ENCODE data around the gene LSM10. TPM values are rescaled to one million over a fixed set of nuclear protein-coding genes. Genes with fewer than 3 reads are reported as not detected.

LSM10 gene
- total RNA-seq, 1 donor from 2014 or later = 48.3 TPM

DNA sequence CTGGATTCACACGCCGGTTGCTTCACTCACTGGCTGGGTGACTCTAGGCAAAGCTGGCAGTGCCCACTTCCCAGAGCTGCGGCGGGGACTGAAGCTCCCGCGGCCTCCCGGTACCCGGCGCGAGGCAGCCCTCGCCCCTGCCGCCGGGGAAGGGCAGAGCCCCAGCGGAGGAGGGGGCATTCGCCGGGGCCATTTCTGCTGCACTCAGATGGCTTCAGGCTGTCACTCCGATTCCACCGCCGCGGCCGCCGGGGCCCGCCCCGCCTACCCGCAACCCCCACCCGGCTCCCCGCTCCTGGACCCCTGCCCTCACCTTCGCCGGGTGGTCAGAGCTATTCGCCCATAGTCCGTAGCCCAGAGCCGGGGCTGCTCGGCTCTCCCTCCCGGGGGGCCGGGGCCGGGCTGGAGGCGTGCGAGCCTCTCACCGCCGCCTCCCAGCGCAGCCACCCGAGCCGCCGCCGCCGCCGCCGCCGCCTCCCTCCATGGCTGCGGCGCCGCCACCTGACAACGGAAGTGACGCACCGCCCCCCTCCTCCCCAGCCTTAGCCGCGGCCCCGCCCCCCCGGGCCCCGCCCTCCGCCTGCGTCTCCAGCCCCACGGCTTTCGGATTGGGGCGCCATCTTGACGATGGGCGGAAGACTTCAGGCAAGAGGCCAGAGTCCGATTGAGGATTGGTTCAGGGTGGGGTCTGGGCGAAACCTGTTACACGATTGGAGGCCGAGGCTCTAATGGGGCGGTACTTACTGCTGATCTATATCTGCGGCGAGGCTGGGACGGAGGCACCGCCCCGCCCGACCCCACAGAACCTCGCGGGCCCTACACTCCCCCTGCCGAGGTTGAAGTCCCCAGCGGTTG lies 12.1 kb downstream of the LSM10 start, which contains the start of gene STK40:
Gene STK40 (minus strand): TSS at position 515 of the 855 bp plus-strand sequence. CDS start 24,592 bp downstream, outside the sequence.
- intact Hi-C loops (cut with micrococcal nuclease) = loop anchor here (1.0 to 10.0 kb wide), 19 partner anchors 12 to 1422 kb away; partner anchors contain the start of genes ADPRS, AGO1, AGO3 and C1orf122

DNA sequence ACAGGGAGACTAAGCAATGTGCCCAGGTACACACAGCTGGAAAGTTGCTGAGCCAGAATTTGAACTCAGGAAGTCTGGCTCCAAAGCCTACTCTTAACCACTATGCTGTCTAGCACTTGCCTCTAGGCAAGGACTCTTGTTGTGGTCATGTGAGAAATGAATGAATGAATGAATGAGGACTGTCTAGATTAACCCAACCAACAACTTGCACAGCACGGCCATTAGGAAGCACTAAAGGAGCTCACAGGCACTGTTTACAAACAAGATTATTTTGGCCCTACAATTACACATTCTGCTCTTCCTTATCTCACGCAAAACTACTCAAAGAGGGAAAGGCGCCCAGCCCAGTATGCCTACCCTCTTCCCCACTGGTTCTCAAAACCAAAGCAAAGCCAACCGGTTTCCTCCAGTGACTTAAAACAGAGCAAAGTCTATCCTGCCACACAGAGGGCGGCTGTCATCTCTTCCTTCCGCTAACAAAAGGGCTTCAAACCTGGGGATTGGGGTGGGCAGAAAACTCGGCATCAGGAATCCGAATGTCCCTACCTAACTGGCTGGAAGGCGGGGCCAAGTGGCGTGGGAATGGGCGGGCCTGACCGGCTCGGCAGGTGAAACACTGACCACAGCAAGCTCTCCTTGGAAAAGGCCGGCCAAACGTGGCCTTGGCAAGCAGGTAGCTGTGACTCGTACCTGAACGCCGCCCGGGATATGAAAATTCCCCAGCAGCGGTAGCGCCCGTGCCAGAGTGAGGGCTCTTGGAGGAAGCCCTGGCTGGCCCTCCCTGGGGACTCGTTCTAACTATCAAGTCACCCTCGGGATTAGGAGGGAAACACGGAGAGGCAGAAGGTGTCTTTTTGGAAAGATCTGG lies 12.9 kb downstream of the LSM10 start:
- intact Hi-C loops (cut with micrococcal nuclease) = loop anchor here (5.0 to 10.0 kb wide), 5 partner anchors 500 to 1423 kb away; partner anchors contain the start of genes AGO1, C1orf122, CDCA8 and SFPQ

DNA sequence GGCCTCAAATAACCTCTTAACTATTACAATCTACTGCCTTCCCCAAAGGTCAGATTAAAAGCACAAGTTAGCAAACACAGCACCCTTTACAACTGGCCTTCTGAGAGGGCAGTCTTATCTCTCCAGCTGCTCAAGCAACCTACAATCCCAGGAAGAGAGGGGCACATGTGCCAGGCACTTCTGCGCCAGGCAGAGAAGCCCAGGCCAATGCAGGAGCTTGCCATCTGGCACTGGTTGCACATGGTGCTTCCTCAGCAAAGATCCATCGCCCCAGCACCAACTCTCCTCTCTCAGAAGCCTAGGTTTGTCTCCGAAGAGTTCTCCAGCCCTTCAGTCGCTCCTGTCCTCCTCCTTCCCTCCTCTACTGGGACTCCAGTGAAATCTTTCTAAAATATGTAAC lies 14.5 kb downstream of the LSM10 start:
- intact Hi-C loops (cut with micrococcal nuclease) = loop anchor here (10.0 kb wide), 3 partner anchors 498 to 1312 kb away; partner anchors contain the start of genes AGO1, CDCA8 and SFPQ

DNA sequence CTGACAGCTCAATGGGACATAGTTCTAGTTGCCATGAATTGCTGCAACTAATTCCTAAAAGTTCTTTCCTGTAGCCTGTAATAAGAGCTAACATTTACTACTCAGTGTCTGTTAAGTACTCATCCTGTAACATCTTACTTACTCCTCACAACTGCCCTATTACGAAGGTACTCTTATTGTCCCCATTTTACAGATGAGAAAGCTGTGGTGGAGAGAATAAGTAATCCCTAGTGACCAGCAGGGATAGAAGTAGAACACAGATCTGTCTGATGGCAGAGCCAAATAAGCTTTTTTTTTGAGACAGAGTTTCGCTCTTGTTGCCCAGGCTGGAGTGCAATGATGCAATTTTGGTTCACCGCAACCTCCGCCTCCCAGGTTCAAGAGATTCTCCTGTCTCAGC lies 15.0 kb downstream of the LSM10 start:
- intact Hi-C loops (cut with micrococcal nuclease) = loop anchor here (10.0 kb wide), 3 partner anchors 498 to 1312 kb away; partner anchors contain the start of genes AGO1, CDCA8 and SFPQ

DNA sequence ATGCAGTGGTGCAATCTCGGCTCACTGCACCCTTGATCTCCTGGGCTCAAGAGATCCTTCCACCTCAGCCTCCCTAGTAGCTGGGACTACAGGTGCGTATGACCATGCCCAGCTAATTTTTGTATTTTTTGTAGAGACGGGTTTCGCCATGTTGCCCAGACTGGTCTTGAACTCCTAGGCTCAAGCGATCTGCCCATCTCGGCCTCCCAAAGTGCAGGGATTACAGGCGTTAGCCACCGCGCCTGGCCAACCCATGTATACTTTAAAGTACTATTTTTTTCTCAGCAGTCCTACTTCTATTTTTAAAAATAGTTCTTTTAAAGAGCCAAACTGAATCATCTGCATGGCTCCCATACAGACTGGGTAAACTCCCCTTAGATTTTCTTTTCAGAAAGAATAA lies 15.5 kb downstream of the LSM10 start:
- intact Hi-C loops (cut with micrococcal nuclease) = loop anchor here (10.0 kb wide), 3 partner anchors 497 to 1313 kb away; partner anchors contain the start of genes AGO1, CDCA8 and SFPQ

DNA sequence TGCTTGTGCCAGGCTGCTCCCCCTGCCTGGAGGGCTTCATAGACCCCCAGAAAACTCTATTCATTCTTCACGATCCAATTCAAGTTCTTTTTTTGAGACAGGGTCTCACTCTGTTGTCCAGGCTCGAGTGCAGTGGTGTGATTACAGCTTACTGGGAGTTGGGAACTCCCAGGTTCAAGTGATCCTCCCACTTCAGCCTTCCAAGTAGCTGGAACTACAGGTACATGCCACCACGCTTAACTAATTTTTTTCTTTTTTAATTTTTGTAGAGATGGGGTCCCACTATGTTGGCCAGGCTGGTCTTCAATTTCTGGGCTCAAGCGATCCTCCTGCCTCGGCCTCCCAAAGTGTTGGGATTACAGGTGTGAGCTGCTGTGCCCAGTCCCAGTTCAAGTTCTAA lies 16.3 kb downstream of the LSM10 start:
- intact Hi-C loops (cut with micrococcal nuclease) = loop anchor here (10.0 kb wide), 3 partner anchors 497 to 1313 kb away; partner anchors contain the start of genes AGO1, CDCA8 and SFPQ

DNA sequence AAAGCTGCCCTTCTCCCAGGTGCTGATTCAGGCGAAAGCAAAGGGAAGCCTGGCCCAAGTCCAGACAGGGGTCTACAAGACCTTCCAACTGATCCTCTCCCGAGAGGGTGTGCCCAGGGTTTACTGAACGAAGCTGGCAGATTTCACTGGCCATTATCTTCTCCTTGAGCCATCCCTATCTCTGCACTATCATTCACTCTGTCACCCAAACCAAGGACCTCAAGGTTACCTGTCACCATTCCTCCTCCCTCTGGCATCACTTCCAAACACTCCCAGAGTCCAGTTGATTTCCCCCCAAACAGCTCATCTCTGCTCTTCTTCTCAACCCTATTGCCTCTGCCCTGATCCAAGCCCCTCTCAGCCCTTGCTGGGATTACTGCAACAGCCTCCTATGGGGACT lies 16.9 kb downstream of the LSM10 start:
- intact Hi-C loops (cut with micrococcal nuclease) = loop anchor here (10.0 kb wide), 3 partner anchors 496 to 1314 kb away; partner anchors contain the start of genes AGO1, CDCA8 and SFPQ

DNA sequence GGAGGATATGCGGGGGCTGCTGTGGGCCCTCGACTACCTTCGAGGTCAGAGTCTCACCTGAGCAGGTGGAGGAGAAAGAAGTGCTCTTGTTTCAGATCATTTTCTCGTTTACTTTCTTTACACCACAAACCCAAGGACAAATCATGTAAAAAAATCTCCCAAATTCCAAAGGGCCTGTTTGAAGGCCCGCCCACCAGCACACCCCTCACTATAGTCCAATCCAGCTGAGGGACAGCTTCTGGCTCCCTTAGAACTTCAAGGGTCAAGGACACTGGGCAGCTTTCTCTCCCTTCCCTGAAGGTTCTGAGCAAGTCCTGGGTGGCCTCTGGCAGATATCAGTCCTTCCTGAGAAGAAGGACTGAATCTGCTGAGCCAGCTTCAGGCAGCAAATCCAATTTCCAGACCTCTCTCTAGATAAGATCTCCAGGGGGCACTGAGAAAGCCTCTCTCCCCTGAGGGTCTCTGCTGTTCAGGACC lies 17.5 kb downstream of the LSM10 start:
- intact Hi-C loops (cut with micrococcal nuclease) = loop anchor here (10.0 kb wide), 3 partner anchors 495 to 1315 kb away; partner anchors contain the start of genes AGO1, CDCA8 and SFPQ

DNA sequence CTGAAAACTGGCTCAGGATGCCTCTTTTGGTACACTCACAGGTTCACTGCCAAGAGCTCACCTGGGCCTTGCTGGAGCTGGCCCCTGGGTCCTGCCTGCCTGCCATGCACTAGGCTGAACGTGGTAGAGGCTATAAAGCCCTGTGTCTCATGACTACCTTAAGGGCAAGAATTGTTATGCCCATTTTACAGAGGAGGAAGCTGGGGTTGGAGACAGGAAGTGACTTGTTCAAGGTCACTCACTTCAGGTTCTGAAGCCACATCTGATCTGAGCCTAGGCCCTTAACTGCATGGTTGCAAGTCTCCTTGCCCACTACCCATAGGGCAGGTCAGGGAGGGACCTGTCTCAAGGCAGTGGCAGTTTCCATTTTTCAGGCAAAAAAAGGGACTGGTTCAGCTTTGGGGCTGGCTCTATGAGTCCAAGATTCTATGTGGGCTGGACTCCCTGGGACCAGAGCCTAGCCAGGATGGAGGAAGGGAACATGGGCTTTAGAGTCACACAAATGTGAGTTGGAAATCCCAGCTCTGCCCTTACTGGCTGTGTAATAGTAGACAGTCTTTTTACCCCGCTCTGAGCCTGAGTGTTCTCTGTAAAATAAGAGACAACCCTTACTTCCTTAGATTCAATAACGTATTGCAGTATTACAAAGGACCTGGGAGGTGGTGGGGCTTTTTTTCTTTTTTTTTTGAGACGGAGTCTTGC lies 19.8 kb downstream of the LSM10 start:
- intact Hi-C loops (cut with micrococcal nuclease) = no loop called here

DNA sequence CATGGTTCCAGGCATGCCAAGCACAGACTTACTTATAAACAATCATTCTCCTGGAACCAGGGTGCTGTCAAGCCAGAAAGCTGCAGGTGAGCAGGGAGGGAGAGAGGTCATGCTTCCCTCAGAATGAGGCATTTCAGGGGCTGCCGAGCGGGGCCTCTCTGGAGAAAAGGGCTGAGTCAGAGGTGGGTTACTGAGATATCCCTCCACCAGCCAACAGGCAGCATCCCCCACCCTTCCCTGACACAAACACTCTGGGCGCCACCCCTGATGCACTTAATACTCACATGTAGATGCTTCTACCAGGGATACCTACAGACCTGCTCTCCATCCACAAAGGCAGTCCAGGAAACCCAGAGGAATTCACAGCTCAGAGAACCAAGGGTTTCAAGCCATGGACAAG lies 25.1 kb downstream of the LSM10 start:
- intact Hi-C loops (cut with micrococcal nuclease) = no loop called here

DNA sequence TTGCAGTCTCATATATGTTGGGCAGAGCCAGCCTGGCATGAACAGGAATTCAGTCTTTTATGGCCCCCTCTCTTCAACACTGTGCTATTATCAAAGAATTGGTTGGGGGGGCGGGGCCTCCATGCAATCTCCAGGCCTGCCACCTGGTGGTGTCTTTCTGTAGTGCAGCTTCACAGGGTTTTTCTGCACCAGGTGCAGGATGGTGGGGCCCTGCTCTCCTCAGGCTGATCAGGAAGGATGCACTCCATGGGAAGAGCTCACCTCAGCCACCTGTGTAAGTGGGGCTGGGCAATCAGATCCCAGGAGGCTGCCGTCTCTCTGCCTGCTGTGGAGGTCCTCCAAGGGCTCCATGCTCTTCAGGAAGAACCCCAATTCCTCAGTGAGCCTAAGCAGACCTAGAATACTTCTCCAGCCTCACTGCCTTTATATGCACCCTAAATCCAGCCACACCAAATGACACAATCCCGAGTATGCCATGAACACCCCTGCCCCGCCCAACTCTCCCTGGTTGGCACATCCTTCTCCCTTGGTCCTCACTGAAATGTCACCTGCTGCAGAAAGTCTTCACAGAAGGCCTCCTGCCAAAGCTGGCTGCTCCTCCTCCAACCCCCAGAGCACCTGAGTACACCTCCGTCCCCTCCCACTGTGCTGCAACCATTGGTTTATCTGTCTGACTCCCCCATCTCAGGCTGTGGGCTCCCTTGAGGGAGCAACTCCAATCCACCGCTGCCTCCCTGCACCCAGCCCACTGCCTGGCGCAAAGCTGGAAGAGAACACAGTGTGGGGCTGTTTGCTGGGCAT lies 28.4 kb downstream of the LSM10 start:
- intact Hi-C loops (cut with micrococcal nuclease) = loop anchor here (1.0 kb wide), 9 partner anchors 9 to 269 kb away; partner anchors contain the start of genes EVA1B, LSM10, SH3D21 and TRAPPC3

DNA sequence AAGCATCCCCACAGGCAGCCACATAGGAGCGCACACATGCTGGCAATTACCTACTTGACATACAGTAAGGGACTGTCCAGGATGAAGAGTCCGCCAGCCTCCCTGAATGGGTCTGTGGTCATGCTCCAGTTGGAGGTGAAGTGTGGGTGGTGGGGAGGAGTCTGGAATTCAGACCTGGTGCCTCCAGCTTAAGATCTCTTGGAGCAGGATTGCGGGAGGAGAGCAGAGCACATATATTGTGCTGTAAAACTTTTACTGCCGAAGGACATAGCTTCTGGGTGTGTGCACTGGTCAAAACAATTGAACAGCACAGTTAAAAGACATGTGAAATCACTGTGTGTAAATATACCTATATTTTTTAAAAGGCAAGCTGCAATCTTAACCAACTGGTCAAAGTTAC lies 29.9 kb downstream of the LSM10 start:
- intact Hi-C loops (cut with micrococcal nuclease) = no loop called here

DNA sequence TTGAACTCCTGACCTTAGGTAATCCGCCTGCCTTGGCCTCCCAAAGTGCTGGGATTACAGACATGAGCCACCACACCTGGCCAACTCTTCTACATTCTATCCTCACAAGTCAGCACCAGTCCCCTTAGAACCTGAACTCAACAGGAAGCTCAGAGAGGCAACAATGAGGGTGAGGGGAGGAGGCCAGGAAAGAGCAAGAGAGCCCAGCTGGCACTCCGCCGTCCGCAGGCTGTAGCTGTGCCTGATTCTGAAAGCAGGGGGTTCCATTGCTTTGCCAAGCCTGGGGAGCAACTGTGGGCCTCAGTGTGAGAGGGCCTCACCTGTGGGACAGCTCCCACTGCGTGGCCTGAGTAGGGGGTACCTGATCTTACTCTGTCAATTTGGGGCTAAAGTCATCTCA lies 30.6 kb downstream of the LSM10 start:
- intact Hi-C loops (cut with micrococcal nuclease) = no loop called here

DNA sequence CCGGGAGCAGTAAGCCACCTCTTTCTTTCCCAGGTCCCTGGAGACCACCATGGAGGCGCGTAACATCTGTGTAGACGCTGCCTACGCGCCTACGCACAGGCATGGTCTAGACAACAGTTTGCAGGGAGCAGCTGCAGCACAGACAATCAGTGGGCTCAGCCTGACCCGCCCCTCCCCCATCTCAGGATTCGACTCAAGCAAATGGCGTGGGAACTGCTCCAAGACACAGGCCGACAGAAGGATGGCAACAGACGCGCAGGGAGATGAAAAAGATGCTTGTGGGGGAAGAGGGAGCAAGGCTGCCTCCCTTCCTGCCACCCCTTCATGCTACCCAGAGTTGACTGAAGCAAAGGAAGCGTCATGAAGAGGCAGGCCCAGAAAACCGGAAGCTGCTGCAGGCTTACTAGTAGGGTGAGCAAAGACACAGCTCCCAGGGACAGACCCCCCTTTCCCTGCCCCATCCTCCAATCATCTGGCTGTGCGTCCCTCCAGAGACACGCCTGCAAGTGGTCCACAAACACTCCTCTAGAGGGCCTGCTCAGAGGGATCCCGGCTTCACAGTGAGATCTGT lies 31.5 kb downstream of the LSM10 start:
- intact Hi-C loops (cut with micrococcal nuclease) = loop anchor here (1.0 kb wide), 1 partner anchor 20 kb away; no protein-coding TSS in a partner anchor

DNA sequence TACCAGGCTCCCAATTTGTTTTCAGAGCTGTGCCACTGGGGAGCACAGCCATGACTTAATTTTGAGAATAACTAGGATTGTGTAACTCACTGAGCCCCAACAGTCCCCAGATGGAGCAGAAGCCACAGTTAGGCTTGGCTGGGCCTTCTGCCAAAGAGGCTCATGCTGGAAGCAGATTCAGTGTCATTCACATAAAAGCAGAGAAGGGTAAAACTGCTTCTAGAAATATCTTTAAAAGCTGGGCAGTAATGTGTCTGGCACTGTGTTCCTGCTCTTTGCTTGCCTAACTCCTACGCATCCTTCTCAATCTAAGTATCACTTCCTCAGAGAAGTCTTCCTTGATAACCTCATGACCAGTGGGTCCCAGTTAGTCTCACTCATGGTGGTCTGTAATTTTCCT lies 32.3 kb downstream of the LSM10 start:
- intact Hi-C loops (cut with micrococcal nuclease) = no loop called here

DNA sequence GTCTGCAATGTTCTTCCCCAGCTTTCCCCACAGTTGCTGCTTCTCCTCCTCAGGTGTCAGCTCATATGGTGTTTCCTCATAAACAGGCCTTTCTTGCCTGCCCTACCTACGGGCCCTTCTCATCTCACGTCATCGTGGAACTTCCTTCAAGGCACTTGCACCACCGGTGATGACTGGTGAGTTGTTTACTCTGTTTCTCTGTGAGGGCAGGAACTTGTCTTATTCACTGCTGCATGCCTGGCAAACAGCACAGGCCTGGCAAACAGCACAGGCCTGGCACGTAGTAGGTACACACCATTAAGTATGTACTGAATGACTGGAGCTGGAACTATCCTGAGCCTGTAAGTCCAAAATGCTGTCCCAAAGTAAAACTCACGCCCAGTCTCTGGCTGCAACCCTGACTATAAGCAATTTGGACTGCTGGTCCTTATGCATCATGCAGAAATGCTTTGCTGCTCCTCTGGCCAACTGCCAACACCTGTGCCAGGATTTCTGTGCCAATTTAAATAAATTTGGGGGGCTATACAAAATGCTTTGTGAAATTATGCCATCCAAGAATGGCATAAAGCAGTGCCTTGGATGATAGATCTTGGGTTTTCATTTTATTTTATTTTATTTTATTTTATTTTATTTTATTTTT lies 37.7 kb downstream of the LSM10 start:
- intact Hi-C loops (cut with micrococcal nuclease) = loop anchor here (1.0 kb wide), 1 partner anchor 9 kb away; no protein-coding TSS in a partner anchor

DNA sequence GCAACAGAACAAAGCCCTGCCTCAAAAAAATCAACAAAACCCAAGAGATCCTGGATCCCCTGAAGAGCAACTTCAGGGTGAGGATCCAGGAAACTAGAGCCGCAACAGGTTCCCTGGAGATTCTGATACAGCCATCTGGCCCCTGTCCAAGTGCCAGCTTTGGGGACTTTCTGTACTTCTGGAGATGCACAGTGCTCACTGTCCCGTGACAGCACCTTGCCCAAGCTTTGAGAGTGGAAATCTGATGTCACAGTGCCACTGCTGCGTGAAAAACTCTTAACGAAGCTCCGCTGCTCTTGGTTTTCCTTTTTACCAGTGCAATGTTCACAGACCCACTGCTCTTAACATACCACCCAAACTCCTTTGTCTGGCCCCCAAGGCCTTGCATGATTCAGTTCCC lies 38.3 kb downstream of the LSM10 start:
- intact Hi-C loops (cut with micrococcal nuclease) = no loop called here

DNA sequence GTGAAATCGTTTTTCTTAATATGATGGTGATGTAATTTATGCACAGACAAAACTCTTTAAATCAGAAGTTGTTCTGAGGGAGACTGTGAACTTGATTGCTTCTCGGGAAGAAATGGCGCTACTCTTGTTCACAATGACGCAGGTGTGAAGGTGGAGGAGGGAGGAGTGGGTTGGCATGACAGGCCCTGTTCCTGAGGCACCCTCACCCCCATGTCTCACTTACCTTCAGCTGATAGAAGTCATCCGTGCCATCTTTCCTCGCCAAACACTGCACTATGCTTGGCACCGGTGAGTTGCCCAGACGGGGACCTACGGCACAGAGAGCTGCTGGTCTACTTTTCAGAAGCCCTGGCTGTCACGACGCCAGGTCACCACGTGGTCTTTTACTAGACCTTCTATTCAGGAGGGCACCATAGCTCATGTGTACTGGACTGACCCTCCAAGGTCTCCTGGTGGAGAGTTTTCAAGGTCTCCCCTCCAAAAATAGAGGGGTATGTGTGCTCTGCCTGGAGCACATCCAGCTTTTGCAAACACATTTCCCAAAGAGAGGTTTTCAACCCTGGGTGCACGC lies 39.1 kb downstream of the LSM10 start:
- intact Hi-C loops (cut with micrococcal nuclease) = no loop called here
